Fibroblast of gingiva (primary cell): ENCODE measurements around the gene PRRG4.
"Not testable (repeated sequence)": the region's sequence is repeated elsewhere in the genome, so short reads cannot be mapped to it uniquely, and the experiment has no call there.

ENCODE experiments used
- DNase-seq: peaks from one replicate; pipeline ENCODE4 v3.0.0-alpha.2; 2011; ENCODE audit warnings: low read depth

The PRRG4 gene

DNA sequence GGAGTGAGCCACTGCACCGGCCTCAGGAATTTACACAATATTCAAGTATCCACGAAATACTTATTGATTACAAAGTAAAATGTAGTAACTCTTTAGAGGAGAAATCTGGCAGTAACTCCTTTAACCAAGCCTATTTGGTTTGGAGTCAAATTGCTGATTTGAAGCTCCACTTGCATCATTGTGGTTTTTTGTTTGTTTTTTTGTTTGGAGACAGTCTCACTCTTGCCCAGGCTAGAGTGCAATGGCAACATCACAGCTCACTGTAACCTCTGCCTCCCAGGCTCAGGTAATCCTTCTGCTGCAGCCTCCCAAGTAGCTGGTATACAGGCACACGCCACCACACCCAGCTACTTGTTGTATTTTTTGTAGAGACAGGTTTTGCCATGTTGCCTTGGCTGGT, 56.5 kb downstream of the PRRG4 start:
- peak; percentile 9 for DNase-seq

DNA sequence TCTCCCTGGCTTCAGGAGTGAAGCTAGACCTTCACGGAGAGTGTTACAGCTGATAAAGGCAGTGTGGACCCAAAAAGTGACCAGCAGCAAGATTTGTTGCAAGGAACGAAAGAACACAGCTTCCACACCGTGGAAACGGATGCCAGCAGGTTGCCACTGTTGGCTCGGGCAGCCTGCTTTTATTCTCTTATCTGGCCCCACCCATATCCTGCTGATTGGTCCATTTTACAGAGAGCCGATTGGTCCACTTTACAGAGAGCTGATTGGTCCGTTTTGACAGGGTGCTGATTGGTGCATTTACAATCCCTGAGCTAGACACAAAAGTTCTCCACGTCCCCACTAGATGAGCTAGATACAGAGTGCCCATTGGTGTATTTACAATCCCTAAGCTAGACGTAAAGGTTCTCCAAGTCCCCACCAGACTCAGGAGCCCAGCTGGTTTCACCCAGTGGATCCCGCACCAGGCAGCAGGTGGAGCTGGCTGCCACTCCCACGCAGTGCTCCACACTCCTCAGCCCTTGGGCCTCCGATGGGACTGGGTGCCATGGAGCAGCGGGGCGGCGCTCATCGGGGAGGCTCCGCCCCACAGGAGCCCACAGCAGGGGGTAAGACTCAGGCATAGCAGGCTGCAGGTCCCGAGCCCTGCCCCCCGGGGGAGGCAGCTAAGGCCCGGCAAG, 58.1 kb downstream of the PRRG4 start:
- DNase-seq, result not testable (repeated sequence)

- not testable (repeated sequence) for DNase-seq
These were observed 58.6 kb downstream of the PRRG4 start for GRCh38 chr11:32888384-32888710.

- peak; percentile 56 for DNase-seq
These were observed 59.1 kb downstream of the PRRG4 start for GRCh38 chr11:32888805-32889204.

GRCh38 chr11:32890843-32891656, 61.3 kb downstream of the PRRG4 start:
- DNase-seq, result no peak

DNA sequence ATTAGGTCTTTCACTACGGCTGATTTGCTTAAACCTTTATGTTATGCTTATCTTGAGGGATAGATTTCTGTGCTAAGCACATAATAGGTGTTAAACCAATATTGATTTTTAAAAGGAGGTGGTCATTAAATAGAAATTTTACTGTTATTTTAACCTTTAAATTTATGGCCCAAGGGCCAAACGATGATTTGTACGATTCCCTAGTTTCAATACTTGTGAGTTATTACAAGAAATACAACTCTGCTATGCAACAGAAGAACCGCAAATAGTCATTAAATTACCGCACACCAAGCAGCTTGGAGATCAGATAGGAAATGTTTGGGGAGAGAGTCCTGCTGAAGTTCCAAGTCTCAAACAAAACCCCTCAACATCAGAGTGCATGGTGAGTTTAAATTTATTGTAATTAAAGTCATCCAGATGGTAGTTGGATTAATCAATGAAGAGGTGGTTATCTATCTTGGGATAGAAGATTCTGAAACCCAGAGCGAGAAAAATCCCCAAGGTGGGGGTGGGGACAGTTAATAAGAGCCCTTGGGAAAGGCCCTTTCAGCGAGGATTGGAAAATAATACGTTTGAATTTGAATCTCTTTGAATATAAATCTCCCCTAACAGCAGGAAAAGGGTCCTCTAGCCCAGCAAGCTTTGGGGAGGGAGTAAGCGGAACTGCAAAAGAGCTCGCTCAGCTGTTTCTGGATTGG, 62.1 kb downstream of the PRRG4 start:
- no peak for DNase-seq

- DNase-seq, result peak; percentile 57
These were observed 62.8 kb downstream of the PRRG4 start, which contains the start of gene QSER1 for GRCh38 chr11:32892355-32893092. TSS of gene QSER1 (plus strand) at chr11:32892811. CDS start at chr11:32893126, 315 bp downstream.

DNA sequence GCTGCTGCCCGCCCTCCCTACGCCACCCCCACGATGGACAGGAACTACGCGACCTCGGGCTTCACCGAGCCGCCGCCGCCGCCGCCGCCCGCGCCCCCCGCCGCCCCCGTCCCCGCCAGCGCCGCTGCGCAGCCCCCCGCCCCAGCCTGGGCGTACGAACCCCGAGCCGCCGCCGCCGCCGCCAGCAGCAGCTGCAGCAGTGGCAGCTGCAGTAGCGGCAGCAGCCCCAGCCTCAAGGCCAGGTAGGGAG, 63.3 kb downstream of the PRRG4 start:
- no peak for DNase-seq

GRCh38 chr11:32893343-32894148, 63.8 kb downstream of the PRRG4 start:
- DNase-seq, result peak; percentile 7

GRCh38 chr11:32894149-32894827, 64.6 kb downstream of the PRRG4 start:
- DNase-seq, result peak; percentile 62

GRCh38 chr11:32894921-32895320, 65.2 kb downstream of the PRRG4 start:
- no peak for DNase-seq

GRCh38 chr11:32895471-32895870, 65.7 kb downstream of the PRRG4 start:
- no peak for DNase-seq

DNA sequence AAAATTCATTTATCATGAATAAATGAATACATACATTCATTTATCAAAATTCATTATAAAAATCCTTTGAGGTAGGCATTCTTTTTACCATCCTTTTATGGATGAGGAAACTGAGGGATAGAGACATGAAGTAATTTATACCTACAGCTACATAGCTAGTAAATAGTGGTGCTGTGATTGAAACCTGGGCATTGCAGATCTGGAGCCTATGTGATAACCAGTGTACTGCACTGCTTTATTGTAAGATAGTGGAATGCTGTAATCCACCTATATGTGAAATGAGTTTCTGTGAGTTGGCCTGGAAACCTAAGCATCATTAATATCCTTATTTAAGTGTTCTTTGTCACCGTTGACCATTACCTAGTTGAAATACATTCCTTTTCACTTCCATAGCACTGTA, 67.4 kb downstream of the PRRG4 start:
- no peak for DNase-seq

DNA sequence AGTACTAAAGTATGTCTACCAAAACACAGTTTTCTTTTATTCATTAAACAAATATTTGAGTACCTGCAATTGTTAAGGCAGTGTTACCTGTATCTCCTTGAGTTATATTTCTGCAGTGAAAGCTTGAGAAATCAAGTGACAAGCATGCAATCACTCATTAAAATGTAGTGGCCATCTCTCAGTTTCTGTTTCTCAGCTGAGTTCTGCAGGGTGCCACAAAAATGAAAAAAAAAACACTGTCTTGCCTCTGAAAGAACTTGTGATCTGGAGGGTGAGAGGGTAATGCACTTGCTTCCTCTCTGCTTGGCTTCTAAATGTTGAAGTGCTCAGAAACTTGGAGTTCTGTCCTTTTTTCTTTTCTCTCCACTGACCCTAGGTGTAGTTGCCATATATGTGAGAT, 69.7 kb downstream of the PRRG4 start:
- no peak for DNase-seq

DNA sequence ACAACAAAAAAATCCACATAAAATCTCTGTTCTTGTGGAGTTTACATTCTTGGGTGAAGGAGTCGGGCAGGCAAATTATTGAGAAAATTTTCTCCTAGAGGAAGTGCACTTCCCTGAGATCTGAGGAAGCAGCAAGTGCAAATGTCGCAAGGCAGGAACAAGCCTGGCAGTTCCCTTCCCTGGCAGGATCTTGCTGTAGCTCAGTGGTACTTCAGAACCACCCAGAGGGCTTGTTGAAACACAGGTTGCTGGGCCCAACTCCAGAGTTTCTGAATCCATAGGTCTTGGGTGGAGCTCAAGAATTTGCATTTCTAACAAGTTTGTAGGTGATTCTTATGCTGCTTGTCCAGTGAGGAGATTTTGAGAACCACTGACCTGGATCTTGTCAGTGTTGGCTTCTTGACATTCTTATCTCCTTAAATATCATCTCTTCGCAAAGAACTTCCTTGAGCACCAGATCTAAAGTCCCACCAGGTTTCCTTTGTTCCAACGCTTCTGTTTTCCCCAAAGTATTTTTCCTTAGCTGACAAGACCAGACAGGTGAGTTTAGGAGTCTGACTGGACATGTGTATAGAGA, 72.5 kb downstream of the PRRG4 start:
- DNase-seq, result no peak

- peak; percentile 49 for DNase-seq
These were observed 75.4 kb downstream of the PRRG4 start for GRCh38 chr11:32905028-32905667.
